NCI-H345 (cell line): Measurements from ENCODE around the gene CLEC2L.

Experiments
- DNase-seq: peaks from one replicate; lab custom pipeline; 2025; lab: John Stamatoyannopoulos, UW

The CLEC2L gene

GRCh38 chr7:139557857-139558581 lies 34.5 kb downstream of the CLEC2L start:
- DNase-seq, result no peak

GRCh38 chr7:139559364-139560105 lies 36.0 kb downstream of the CLEC2L start:
- DNase-seq, result no peak

- DNase-seq, result no peak
These were observed 36.7 kb downstream of the CLEC2L start for GRCh38 chr7:139560199-139560598.

- DNase-seq, result peak; percentile 98
These were observed 37.2 kb downstream of the CLEC2L start for GRCh38 chr7:139560678-139561077.

- no peak for DNase-seq
These were observed 39.0 kb downstream of the CLEC2L start for GRCh38 chr7:139562491-139562890.

- DNase-seq, result no peak
These were observed 39.6 kb downstream of the CLEC2L start for GRCh38 chr7:139562961-139563565.

- no peak for DNase-seq
These were observed 40.4 kb downstream of the CLEC2L start for GRCh38 chr7:139563856-139564255.

- DNase-seq, result no peak
These were observed 42.6 kb downstream of the CLEC2L start for GRCh38 chr7:139566075-139566474.

- no peak for DNase-seq
These were observed 43.5 kb downstream of the CLEC2L start for GRCh38 chr7:139566736-139567646.

GRCh38 chr7:139567647-139568345 lies 44.3 kb downstream of the CLEC2L start:
- no peak for DNase-seq

- no peak for DNase-seq
These were observed 44.8 kb downstream of the CLEC2L start for GRCh38 chr7:139568346-139568675.

GRCh38 chr7:139568813-139569490 lies 45.5 kb downstream of the CLEC2L start:
- no peak for DNase-seq

GRCh38 chr7:139570119-139570518 lies 46.6 kb downstream of the CLEC2L start:
- no peak for DNase-seq

GRCh38 chr7:139570626-139571025 lies 47.1 kb downstream of the CLEC2L start:
- no peak for DNase-seq

GRCh38 chr7:139571190-139571589 lies 47.7 kb downstream of the CLEC2L start:
- no peak for DNase-seq

GRCh38 chr7:139571651-139572050 lies 48.2 kb downstream of the CLEC2L start:
- DNase-seq, result no peak

GRCh38 chr7:139572071-139572470 lies 48.6 kb downstream of the CLEC2L start:
- DNase-seq, result no peak

- DNase-seq, result no peak
These were observed 49.4 kb downstream of the CLEC2L start for GRCh38 chr7:139572704-139573385.

- no peak for DNase-seq
These were observed 50.4 kb downstream of the CLEC2L start for GRCh38 chr7:139573871-139574270.

- no peak for DNase-seq
These were observed 51.3 kb downstream of the CLEC2L start for GRCh38 chr7:139574618-139575337.
